ENCODE data around the gene GRIK4. TPM values are rescaled to one million over a fixed set of nuclear protein-coding genes. Genes with fewer than 3 reads are reported as not detected.
A peak's percentile ranks its signal among the peaks of the same experiment; 100 is the strongest.

The GRIK4 gene
- total RNA-seq, 1 experiment from 2014 or later: not detected

- DNase-seq (ENCODE audit: low read depth): peak; percentile 58
Measured at GRCh38 chr11:120810251-120810650, 298.7 kb downstream of the GRIK4 start.

- DNase-seq (ENCODE audit: low read depth): no peak
Measured at GRCh38 chr11:120811199-120811598, 299.7 kb downstream of the GRIK4 start.

GRCh38 chr11:120811731-120812130 lies 300.2 kb downstream of the GRIK4 start:
- DNase-seq (ENCODE audit: low read depth): peak; percentile 63

- no peak for DNase-seq (ENCODE audit: low read depth)
Measured at GRCh38 chr11:120814531-120815318, 303.2 kb downstream of the GRIK4 start.

GRCh38 chr11:120815319-120816100 lies 304.0 kb downstream of the GRIK4 start:
- no peak for DNase-seq (ENCODE audit: low read depth)

- no peak for DNase-seq (ENCODE audit: low read depth)
Measured at GRCh38 chr11:120816176-120816575, 304.6 kb downstream of the GRIK4 start.

GRCh38 chr11:120816711-120817110 lies 305.2 kb downstream of the GRIK4 start:
- DNase-seq (ENCODE audit: low read depth): no peak

GRCh38 chr11:120817158-120817557 lies 305.6 kb downstream of the GRIK4 start:
- no peak for DNase-seq (ENCODE audit: low read depth)

- DNase-seq (ENCODE audit: low read depth): no peak
Measured at GRCh38 chr11:120818097-120818496, 306.5 kb downstream of the GRIK4 start.

GRCh38 chr11:120819003-120819402 lies 307.5 kb downstream of the GRIK4 start:
- DNase-seq (ENCODE audit: low read depth): no peak

- DNase-seq (ENCODE audit: low read depth): no peak
Measured at GRCh38 chr11:120819437-120820365, 308.2 kb downstream of the GRIK4 start.

- no peak for DNase-seq (ENCODE audit: low read depth)
Measured at GRCh38 chr11:120823159-120823558, 311.6 kb downstream of the GRIK4 start.

GRCh38 chr11:120824242-120824641 lies 312.7 kb downstream of the GRIK4 start:
- no peak for DNase-seq (ENCODE audit: low read depth)

- DNase-seq (ENCODE audit: low read depth): no peak
Measured at GRCh38 chr11:120827198-120827597, 315.6 kb downstream of the GRIK4 start.

- no peak for DNase-seq (ENCODE audit: low read depth)
Measured at GRCh38 chr11:120827820-120828219, 316.3 kb downstream of the GRIK4 start.

- no peak for DNase-seq (ENCODE audit: low read depth)
Measured at GRCh38 chr11:120828847-120829246, 317.3 kb downstream of the GRIK4 start.

- DNase-seq (ENCODE audit: low read depth): peak; percentile 15
Measured at GRCh38 chr11:120830085-120830620, 318.6 kb downstream of the GRIK4 start.

GRCh38 chr11:120832481-120833238 lies 321.1 kb downstream of the GRIK4 start:
- DNase-seq (ENCODE audit: low read depth): no peak

- DNase-seq (ENCODE audit: low read depth): no peak
Measured at GRCh38 chr11:120834686-120835210, 323.2 kb downstream of the GRIK4 start.

- peak; percentile 10 for DNase-seq (ENCODE audit: low read depth)
Measured at GRCh38 chr11:120835601-120836228, 324.2 kb downstream of the GRIK4 start.

Measured in RPMI7951 (cell line).